ENCODE data around the gene ACAN. TPM values are rescaled to one million over a fixed set of nuclear protein-coding genes. Genes with fewer than 3 reads are reported as not detected.

Gene ACAN
- total and polyA plus RNA-seq, 2 donors (not counting 3 experiments of a cell fraction or from before 2014, with no cell fraction given) = not detected

GRCh38 chr15:88812133-88812532 is 8.9 kb downstream of the ACAN start:
- ChIA-PET POLR2A (no interaction called here), CTCF (no interaction called here)
- Histone ChIP-seq H3K9ac (replicated peaks; ENCODE audit: extremely low read depth, insufficient read depth, low read length) (no peak overlapping the region), H3K4me2 (ENCODE audit: insufficient read depth, low read length) (no peak overlapping the region), H4K20me1 (replicated peaks; ENCODE audit: control insufficient read depth, extremely low read depth, insufficient read depth, low read length) (no peaks in the 10 kb centered on the region), H3K27me3 (ENCODE audit: control insufficient read depth in 2 of 2, insufficient read depth in 2 of 2, low read length in 2 of 2) (no peaks in the 10 kb centered on the region), H3K9me1 (replicated peaks; ENCODE audit: control insufficient read depth, extremely low read depth, insufficient read depth, low read length) (no peaks in the 10 kb centered on the region), H3K36me3 (ENCODE audit: control insufficient read depth in 2 of 2, extremely low read depth in 1 of 2, insufficient read depth in 2 of 2, low read length in 2 of 2) (no peaks in the 10 kb centered on the region), H3K4me1 (ENCODE audit: control insufficient read depth, extremely low read depth, insufficient read depth, low read length) (no peaks in the 10 kb centered on the region), H3K4me3 (replicated peaks in 1 of 3; ENCODE audit: insufficient read depth in 1 of 3, low read depth in 1 of 3, low read length in 3 of 3) (no peak overlapping the region), H2AFZ (ENCODE audit: low read depth, low read length) (no peak overlapping the region), H3K79me2 (ENCODE audit: control insufficient read depth, insufficient read depth, low read length) (no peaks in the 10 kb centered on the region), H3K9me3 (replicated peaks; ENCODE audit: control insufficient read depth, insufficient read depth, low read length) (no peaks in the 10 kb centered on the region), H3K27ac (ENCODE audit: insufficient read depth, low read depth, low read length) (no peak overlapping the region)
- BruUV-seq (replicated peaks) = no TSS peak
- FAIRE-seq (no peak), DNase-seq (ENCODE audit: low read depth, low spot score) (no peak)
- no peak for TF ChIP-seq MAX (IDR thresholded peaks at IDR 0.05; ENCODE audit: insufficient read depth, insufficient read length)
- TF ChIP-seq JUN (IDR thresholded peaks at IDR 0.05; ENCODE audit: borderline replicate concordance, insufficient read depth, insufficient read length, low read depth) = no peak
- no peak for TF ChIP-seq FOS (IDR thresholded peaks at IDR 0.05; ENCODE audit: borderline replicate concordance, insufficient read depth, low read length)
- no peak for TF ChIP-seq GATA2 (IDR thresholded peaks at IDR 0.05; ENCODE audit: insufficient read depth, insufficient read length, low read depth, low read length)
- no peak for TF ChIP-seq EZH2 (IDR thresholded peaks at IDR 0.05; ENCODE audit: borderline replicate concordance, low read depth, low read length, severe bottlenecking)
- TF ChIP-seq CTCF (IDR thresholded peaks at IDR 0.05; ENCODE audit: extremely low read depth in 1 of 2, insufficient read depth in 1 of 2, low read depth in 1 of 2, low read length in 2 of 2) = no peak
- TF ChIP-seq MYC (IDR thresholded peaks at IDR 0.05; ENCODE audit: low read depth, low read length) = no peak
- no peak for TF ChIP-seq POLR2AphosphoS5 (IDR thresholded peaks at IDR 0.05; ENCODE audit: insufficient read depth, low read depth, low read length)
- TF ChIP-seq POLR2A (IDR thresholded peaks at IDR 0.05; ENCODE audit: low read depth, low read length) = no peak
- dilution Hi-C loops (cut with MboI; ENCODE audit: extremely low pct_ligation_motif_present, low sequenced_read_pairs) (no loop called here), intact Hi-C loops (cut with micrococcal nuclease) (no loop called here)
